Activated CD4-positive, alpha-beta memory T cell treated with anti-CD3 and anti-CD28 coated beads for 36 hours (primary cell): ENCODE measurements around the gene AQP12A. TPM values are rescaled to one million over a fixed set of nuclear protein-coding genes. Genes with fewer than 3 reads are reported as not detected.

Experiments
- CTCF ChIA-PET: fragments of 350-600 bp; sonication (Branson Sonifier 250); formaldehyde crosslinking; loops from one replicate; lab custom pipeline; 2021; ENCODE audit warnings: antibody characterized with exemption, inconsistent platforms; lab: Charles Lee
- POLR2A ChIA-PET: fragments of 350-600 bp; sonication (Branson Sonifier 250); formaldehyde crosslinking; loops from one replicate; lab custom pipeline; 2021; ENCODE audit warnings: antibody characterized with exemption; lab: Charles Lee
- DNase-seq: peaks from one replicate; pipeline ENCODE4 v3.0.0-alpha.2; 2020
- H3K27ac Mint-ChIP-seq: one replicate; pipeline ENCODE4 v1.8.0; 2021; ENCODE audit warnings: mixed read lengths
- H3K27me3 Mint-ChIP-seq: one replicate; pipeline ENCODE4 v1.8.0; 2021; ENCODE audit warnings: mixed read lengths
- H3K36me3 Mint-ChIP-seq: one replicate; pipeline ENCODE4 v1.8.0; 2021; ENCODE audit warnings: mixed read lengths
- H3K4me1 Mint-ChIP-seq: one replicate; pipeline ENCODE4 v1.8.0; 2021; ENCODE audit warnings: low read depth, mixed read lengths
- H3K4me3 Mint-ChIP-seq: one replicate; pipeline ENCODE4 v1.8.0; 2021; ENCODE audit warnings: mild to moderate bottlenecking, mixed read lengths
- H3K9me3 Mint-ChIP-seq: one replicate; pipeline ENCODE4 v1.8.0; 2021; ENCODE audit warnings: mixed read lengths
- intact Hi-C: fragments of 100-400 bp; cut with micrococcal nuclease; formaldehyde crosslinking; loops from one replicate; pipeline ENCODE4 v1.15.1; 2023
- total RNA-seq, 2 experiments: library from RNA; stranded (reverse); gene quantifications; one replicate each; pipeline ENCODE4 v1.2.3, GENCODE V29; 2021

Gene AQP12A
- total RNA-seq, 2 experiments from 2014 or later: not detected

DNA sequence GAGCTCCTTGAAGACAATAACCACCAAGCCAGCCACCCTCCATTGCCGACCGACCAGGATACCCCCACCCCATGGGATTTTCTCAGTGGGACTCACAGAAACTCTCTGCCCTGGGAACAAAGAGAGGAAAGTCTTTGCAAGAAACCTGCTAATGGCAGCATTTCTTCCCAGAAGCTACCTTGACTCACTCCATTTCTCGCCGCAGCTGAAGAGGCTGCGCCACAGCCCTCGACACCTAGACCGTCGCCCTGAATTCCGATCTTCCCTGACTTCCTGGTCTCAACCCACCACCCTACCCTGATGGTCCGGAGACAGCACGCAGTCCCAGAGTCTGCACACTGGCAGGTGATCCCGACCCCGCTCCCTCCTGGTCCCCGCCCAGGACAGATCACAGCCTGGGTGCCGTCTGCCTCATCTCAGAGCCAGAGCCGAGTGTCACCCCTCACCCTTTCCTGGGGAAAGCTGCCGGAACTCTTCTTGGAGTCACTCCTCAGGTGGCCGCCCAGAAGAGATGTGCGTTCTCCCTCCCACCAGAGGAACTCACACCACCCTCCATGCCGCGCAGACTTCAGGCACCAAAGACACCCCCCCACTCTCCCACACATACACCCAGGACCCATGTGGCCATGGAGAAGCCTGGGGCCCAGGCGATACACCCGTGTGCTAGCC is 24.6 kb downstream of the AQP12A start:
- H3K27me3 Mint-ChIP-seq: no peaks in the 10 kb centered on the region
- no peak for DNase-seq
- no peak overlapping the region for H3K27ac Mint-ChIP-seq
- POLR2A ChIA-PET: no interaction called here
- CTCF ChIA-PET: no interaction called here
- intact Hi-C loops: no loop called here
- H3K4me1 Mint-ChIP-seq: no peaks in the 10 kb centered on the region
- no peaks in the 10 kb centered on the region for H3K9me3 Mint-ChIP-seq
- no peak overlapping the region for H3K4me3 Mint-ChIP-seq
- no peaks in the 10 kb centered on the region for H3K36me3 Mint-ChIP-seq

DNA sequence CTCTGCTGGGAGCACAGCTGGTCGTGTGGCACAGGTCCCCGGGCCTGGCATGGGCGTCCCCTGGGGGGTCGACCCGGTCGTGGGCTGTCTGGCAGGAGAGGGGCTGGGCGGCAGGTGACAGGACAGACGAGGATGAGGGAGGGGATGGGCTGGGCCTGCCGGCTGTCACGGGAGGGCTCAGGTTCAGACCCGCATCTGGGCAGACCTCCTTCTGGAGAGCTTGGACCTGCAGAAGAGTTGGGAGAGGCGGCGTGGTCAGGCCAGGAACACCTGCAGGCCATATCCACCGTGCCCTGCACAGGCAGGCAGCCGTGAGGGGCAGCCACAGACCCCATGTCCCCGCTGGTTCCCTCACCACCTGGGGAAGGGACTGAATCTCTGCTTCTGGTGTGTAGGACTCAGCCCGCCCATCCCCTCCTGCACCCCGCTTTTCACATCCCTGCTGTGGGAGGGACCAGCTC is 25.5 kb downstream of the AQP12A start:
- ChIA-PET CTCF (no interaction called here), POLR2A (no interaction called here)
- Mint-ChIP-seq H3K9me3 (no peaks in the 10 kb centered on the region), H3K4me1 (no peaks in the 10 kb centered on the region), H3K27ac (no peak overlapping the region), H3K4me3 (no peak overlapping the region), H3K27me3 (no peaks in the 10 kb centered on the region), H3K36me3 (no peaks in the 10 kb centered on the region)
- DNase-seq: no peak
- intact Hi-C loops: no loop called here

DNA sequence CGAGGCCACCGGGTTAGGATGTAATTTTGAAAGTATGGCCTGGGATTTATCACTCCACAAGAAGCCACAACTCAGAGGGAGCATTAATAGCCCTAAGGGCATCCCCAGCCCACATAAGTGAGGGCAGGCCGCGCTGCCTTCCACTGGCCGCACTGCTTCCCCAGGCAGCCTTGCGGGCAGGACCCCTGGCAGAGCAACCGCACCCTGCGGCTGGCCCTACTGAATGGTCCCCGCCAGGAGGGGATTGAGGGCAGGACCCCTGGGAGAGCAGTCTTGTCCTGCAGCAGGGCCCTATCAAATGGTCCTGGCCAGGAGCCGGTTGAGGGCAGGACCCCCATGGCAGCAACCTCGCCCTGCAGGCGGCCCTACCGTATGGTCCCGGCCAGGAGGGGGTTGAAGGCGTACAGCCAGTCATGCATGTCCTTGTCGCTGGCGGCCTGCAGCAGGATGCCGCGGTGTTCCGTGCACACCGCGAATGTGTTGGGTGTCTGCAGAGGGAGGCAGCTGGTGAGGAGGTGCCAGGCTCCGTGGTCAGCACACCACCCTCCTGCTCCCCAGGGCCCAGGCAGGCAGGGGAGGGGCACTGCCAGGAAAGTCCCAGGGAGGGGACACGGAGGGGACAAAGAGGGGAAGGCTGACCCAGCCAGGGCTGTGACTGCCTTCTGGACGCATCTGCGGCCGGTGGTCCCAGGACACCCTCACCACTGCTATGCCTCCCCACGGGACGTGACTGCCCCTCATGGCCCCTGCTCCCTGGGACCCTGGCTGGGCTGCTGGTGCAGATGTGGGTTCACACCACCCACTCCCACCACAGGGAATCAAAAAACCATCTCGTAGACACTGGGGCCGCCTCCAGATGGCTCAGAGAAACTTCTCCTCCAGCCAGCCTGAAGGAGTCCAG is 26.3 kb downstream of the AQP12A start:
- H3K36me3 Mint-ChIP-seq: no peaks in the 10 kb centered on the region
- intact Hi-C loops: no loop called here
- no peaks in the 10 kb centered on the region for H3K27me3 Mint-ChIP-seq
- POLR2A ChIA-PET: no interaction called here
- CTCF ChIA-PET: no interaction called here
- no peak overlapping the region for H3K27ac Mint-ChIP-seq
- H3K4me1 Mint-ChIP-seq: no peaks in the 10 kb centered on the region
- no peak overlapping the region for H3K4me3 Mint-ChIP-seq
- DNase-seq: no peak
- H3K9me3 Mint-ChIP-seq: no peaks in the 10 kb centered on the region

DNA sequence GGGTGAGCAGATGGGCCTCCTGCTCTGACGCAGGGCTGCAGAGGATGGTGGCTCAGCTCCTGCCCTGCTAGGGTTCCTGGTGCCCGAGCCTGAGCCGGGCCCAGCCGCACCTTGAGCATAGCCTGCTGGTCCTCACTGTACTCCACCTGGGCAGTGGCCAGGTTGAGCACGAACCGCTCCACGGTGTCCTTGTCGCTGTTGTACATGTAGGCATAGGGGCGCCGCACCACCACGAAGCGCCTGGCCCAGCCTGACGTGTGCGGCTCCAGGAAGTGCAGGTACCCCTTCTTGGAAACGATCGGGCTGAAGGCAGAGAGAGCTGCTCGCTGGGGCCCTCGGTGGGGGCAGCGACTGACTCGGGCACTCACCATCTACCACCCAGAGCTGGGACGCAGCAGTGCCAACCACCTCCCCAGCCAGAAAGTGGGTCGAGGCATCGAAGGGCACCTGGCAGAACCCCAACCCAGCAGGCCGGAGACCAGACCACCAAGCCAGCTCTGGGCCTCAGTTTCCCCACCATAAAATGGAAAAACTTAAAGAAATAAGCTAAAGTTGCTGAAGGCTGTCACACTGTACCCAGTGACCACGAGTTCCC is 27.3 kb downstream of the AQP12A start:
- no peak for DNase-seq
- POLR2A ChIA-PET: no interaction called here
- Mint-ChIP-seq H3K4me1 (no peaks in the 10 kb centered on the region), H3K27ac (no peak overlapping the region), H3K27me3 (no peaks in the 10 kb centered on the region), H3K36me3 (no peaks in the 10 kb centered on the region), H3K4me3 (no peak overlapping the region), H3K9me3 (no peaks in the 10 kb centered on the region)
- CTCF ChIA-PET: no interaction called here
- intact Hi-C loops: no loop called here

GRCh38 chr2:240719676-240720545 is 28.2 kb downstream of the AQP12A start:
- Mint-ChIP-seq H3K27me3 (no peaks in the 10 kb centered on the region), H3K9me3 (no peaks in the 10 kb centered on the region), H3K4me1 (no peaks in the 10 kb centered on the region), H3K36me3 (no peaks in the 10 kb centered on the region), H3K27ac (no peak overlapping the region), H3K4me3 (no peak overlapping the region)
- DNase-seq: no peak
- POLR2A ChIA-PET: no interaction called here
- CTCF ChIA-PET: no interaction called here
- intact Hi-C loops: no loop called here

GRCh38 chr2:240720686-240721595 is 29.3 kb downstream of the AQP12A start:
- Mint-ChIP-seq H3K4me1 (no peaks in the 10 kb centered on the region), H3K27ac (no peak overlapping the region), H3K36me3 (no peaks in the 10 kb centered on the region), H3K4me3 (no peak overlapping the region), H3K27me3 (no peaks in the 10 kb centered on the region), H3K9me3 (no peaks in the 10 kb centered on the region)
- ChIA-PET CTCF (no interaction called here), POLR2A (no interaction called here)
- no peak for DNase-seq
- intact Hi-C loops: no loop called here

DNA sequence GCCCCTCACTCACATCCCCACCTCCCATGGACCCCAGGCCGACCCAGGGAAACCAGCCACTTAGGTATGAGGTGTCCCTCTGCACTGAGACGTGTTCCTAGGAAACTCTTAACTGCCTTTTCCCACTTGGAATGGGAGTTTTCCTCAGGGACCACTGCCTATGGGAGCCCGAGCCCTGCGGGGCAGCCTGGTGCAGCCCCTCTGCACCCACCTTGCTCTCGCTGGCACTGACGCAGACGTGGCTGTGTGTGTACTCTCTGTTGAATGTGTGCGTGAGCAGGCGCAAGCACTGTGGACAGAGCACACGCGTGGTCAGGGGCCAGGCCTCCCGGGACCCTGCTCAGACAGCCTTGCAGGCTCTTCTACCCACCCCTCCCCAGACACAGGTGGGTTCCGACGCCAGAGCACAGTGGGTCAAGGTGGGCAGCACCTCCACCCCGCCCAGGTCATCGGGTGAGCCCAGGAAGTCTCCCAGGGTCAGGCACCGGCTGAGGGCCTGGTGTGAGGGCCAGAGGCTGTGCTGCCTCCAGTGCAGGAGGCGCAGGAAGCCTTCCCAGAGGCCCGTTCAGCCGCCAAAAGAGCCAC is 30.0 kb downstream of the AQP12A start:
- no peaks in the 10 kb centered on the region for H3K27me3 Mint-ChIP-seq
- no peak overlapping the region for H3K27ac Mint-ChIP-seq
- H3K9me3 Mint-ChIP-seq: no peaks in the 10 kb centered on the region
- ChIA-PET POLR2A (no interaction called here), CTCF (interaction anchor here (0.6 kb wide), 1 partner anchor 1277 kb away, joined by 3 read pairs; no protein-coding TSS in a partner anchor)
- intact Hi-C loops: no loop called here
- H3K4me1 Mint-ChIP-seq: no peaks in the 10 kb centered on the region
- H3K36me3 Mint-ChIP-seq: no peaks in the 10 kb centered on the region
- H3K4me3 Mint-ChIP-seq: no peak overlapping the region
- DNase-seq: no peak

DNA sequence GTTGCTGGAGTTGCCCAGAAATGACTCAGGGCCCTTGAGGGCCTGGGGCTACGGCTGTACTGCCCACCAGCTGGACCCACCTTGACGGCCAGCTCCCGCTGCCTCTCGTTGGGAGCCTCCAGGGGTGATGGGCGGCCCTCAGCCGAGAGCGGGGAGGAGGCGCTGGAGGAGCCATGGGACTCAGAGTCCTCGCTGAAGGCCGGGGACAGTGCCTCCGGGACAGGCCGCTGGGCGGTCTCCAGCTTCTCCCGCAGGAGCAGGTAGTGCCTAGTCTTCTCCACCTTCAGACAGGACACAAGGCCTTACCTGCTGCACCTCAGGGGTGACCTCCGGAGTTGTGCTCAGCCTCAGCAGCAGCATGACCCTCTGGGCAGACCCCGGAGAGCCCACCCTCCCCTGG is 30.7 kb downstream of the AQP12A start:
- no peak overlapping the region for H3K4me3 Mint-ChIP-seq
- intact Hi-C loops: no loop called here
- DNase-seq: no peak
- H3K27me3 Mint-ChIP-seq: no peaks in the 10 kb centered on the region
- no peaks in the 10 kb centered on the region for H3K9me3 Mint-ChIP-seq
- no peaks in the 10 kb centered on the region for H3K36me3 Mint-ChIP-seq
- ChIA-PET CTCF (interaction anchor here (0.6 kb wide), 1 partner anchor 1278 kb away, joined by 3 read pairs; no protein-coding TSS in a partner anchor), POLR2A (no interaction called here)
- no peak overlapping the region for H3K27ac Mint-ChIP-seq
- no peaks in the 10 kb centered on the region for H3K4me1 Mint-ChIP-seq

GRCh38 chr2:240722796-240723735 is 31.4 kb downstream of the AQP12A start:
- no peak for DNase-seq
- Mint-ChIP-seq H3K36me3 (no peaks in the 10 kb centered on the region), H3K4me1 (no peaks in the 10 kb centered on the region), H3K27ac (no peak overlapping the region), H3K9me3 (no peaks in the 10 kb centered on the region), H3K27me3 (no peaks in the 10 kb centered on the region), H3K4me3 (no peak overlapping the region)
- ChIA-PET CTCF (interaction anchor here (1.4 kb wide), 1 partner anchor 209 kb away, joined by 4 read pairs; no protein-coding TSS in a partner anchor), POLR2A (no interaction called here)
- intact Hi-C loops: no loop called here

DNA sequence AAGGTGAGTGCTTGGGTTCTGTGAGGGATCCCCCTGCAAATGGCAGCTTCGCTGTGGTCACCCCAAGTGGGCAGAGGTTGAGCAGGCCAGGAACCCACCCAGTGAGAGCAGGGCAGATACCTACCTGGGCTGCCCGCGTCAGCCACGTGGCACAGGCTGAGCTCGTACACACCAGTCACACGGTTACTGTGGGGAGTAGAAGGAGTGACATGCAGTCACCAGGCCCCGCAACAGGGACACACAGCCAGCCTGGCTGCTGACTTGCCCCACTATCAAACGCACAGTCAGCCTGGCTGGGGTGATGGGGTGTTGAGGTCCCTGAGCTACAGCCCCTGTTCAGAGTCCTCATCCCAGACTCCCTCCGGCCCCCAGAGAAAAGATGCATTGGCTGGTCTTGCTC is 32.2 kb downstream of the AQP12A start:
- H3K36me3 Mint-ChIP-seq: no peaks in the 10 kb centered on the region
- ChIA-PET POLR2A (no interaction called here), CTCF (interaction anchor here (1.4 kb wide), 1 partner anchor 210 kb away, joined by 4 read pairs; no protein-coding TSS in a partner anchor)
- no peaks in the 10 kb centered on the region for H3K4me1 Mint-ChIP-seq
- no peak for DNase-seq
- no peaks in the 10 kb centered on the region for H3K27me3 Mint-ChIP-seq
- H3K4me3 Mint-ChIP-seq: no peak overlapping the region
- intact Hi-C loops: no loop called here
- H3K9me3 Mint-ChIP-seq: no peaks in the 10 kb centered on the region
- H3K27ac Mint-ChIP-seq: no peak overlapping the region
